Cardiac fibroblast (primary cell): Measurements from ENCODE around the gene BICD1.

Experiments used
- DNase-seq, 2 donors: peaks; one replicate each; pipeline versions ENCODE4 v3.0.0 to v3.0.0-alpha.2; 2010; ENCODE audit warnings: low read depth in 2 of 2
- H3K4me3 ChIP-seq, 2 donors: replicated peaks in 1 of 2; 1 replicate in 1 of 2; 2 replicates in 1 of 2; pipeline ENCODE4 v1.5.1; 2011; ENCODE audit warnings: low read depth in 2 of 2, low read length in 2 of 2, mild to moderate bottlenecking in 2 of 2, moderate library complexity in 1 of 2
- CTCF ChIP-seq: IDR thresholded peaks from one replicate; pipeline ENCODE4 v1.5.1; 2011; ENCODE audit warnings: low read depth, mild to moderate bottlenecking, low read length, inconsistent platforms

Gene BICD1

GRCh38 chr12:32379213-32379612 lies 272.6 kb downstream of the BICD1 start:
- no peak overlapping the region for H3K4me3 ChIP-seq
- TF ChIP-seq CTCF = no peak
- no peak for DNase-seq

DNA sequence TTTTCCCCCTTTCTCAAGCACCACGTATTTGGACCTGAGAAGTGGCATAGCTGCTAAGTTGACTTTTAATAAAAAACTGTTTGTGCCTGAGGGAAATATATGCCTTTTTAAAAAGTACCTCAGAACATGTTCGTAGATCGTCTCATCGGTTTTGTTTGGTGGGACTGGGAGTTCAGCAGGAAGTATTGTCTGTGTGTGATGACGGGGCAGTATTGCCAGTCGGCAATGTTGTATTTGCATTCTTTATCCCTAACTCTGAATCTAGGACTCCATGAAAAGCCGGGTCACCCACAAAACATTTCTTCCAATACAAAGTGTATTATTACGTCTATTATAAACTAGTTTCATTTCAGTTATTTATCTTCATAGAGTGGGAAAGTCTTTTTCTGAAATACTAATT lies 273.0 kb downstream of the BICD1 start:
- no peak for TF ChIP-seq CTCF
- DNase-seq = no peak
- H3K4me3 ChIP-seq = no peak overlapping the region

DNA sequence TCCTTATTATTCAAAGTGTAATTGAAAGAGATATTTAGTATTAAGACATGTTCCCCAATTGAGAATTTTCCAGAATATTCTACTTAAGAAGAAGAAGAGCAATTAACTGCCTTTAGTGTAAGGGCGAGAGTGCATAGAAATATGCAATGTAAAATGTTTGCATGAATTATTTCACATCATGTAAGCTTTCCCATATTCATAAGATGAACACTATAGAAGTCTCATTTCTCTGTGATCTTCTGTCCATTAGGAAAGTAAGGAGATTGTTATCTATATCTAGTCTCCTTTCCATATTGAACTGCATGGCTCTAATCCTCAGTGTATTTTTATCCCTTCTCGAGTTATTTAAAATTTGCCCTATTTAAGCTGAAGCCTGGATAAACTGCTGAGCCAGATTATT lies 275.6 kb downstream of the BICD1 start:
- DNase-seq = no peak
- H3K4me3 ChIP-seq = no peak overlapping the region
- TF ChIP-seq CTCF = no peak

DNA sequence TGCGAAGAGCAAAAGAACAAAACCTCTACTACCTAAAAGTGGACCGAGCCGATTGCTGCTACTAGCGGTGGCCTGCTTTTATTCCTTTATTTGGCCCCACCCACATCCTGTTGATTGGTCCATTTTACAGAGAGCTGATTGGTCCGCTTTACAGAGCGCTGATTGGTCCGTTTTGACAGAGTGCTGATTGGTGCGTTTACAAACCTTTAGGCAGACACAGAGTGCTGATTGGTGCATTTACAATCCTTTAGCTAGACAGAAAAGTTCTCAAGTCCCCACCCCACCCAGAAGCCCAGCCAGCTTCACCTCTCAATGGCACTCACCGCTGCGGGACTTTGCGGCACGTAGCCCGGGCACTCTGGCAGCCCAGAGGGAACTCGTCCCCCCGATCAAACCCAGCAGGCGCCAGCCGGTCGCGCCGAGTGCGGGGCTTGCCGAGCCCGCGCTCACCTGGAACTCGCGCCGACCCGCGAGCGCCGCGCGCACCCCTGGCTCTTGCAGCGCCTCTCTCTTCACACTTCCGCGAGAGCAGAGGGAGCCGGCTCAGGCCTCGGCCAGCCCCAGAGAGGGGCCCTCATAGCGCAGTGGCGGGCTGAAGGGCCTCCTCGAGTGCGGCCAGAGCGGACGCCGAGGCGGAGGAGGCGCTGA lies 284.0 kb downstream of the BICD1 start:
- peak; percentile 33 to 54 for DNase-seq
- H3K4me3 ChIP-seq = peak overlapping the region; percentile 27 to 41
- no peak for TF ChIP-seq CTCF

DNA sequence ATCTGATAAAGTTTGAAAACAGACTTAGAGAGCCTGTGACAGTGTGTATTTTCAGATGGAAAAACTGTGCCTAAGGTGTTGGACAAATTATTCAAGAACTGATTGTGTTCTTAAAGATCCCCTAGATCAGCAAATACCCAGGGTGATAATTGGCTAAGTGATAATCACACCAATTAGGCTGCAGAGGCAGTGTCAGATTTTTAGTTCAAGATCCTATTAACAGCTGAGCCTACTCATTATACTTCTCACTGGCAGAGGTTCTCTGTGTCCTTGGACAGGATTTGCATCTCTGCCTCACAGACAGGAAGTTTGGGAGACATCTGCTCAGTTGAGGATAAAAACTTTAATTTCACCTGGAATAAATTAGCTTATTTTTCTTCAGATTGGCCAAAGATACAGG lies 288.4 kb downstream of the BICD1 start:
- H3K4me3 ChIP-seq = no peak overlapping the region
- DNase-seq = no peak
- no peak for TF ChIP-seq CTCF

DNA sequence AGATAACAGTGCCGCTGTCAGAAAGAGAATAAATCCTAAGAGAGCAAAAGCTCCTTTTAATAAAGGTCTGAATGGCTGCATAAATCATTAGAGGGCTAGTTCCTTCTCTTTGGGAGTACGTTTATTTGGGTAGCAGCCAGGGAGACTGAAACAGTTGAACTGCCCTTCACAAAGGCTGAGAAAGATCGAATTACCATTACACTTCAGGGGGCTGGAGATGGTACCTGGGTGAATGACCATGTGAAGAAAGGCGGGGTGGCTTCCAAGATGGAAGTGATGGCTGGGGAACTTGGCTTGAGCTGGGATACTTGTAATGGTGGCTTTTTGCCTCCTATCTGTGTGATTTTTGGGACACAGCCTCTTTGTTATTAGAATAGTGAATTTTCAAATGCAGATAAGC lies 291.0 kb downstream of the BICD1 start:
- H3K4me3 ChIP-seq = no peak overlapping the region
- no peak for TF ChIP-seq CTCF
- no peak for DNase-seq

GRCh38 chr12:32398181-32398580 lies 291.5 kb downstream of the BICD1 start:
- TF ChIP-seq CTCF = no peak
- H3K4me3 ChIP-seq = no peak overlapping the region

More at GRCh38 chr12:32398181-32398580, 291.5 kb downstream of the BICD1 start:
- no peak for DNase-seq
